ENCODE measurements around the gene GNB5. TPM values are rescaled to one million over a fixed set of nuclear protein-coding genes. Genes with fewer than 3 reads are reported as not detected.
A peak's percentile ranks its signal among the peaks of the same experiment; 100 is the strongest.

The GNB5 gene
- total RNA-seq, 1 donor from 2014 or later, result 25.6 TPM

DNA sequence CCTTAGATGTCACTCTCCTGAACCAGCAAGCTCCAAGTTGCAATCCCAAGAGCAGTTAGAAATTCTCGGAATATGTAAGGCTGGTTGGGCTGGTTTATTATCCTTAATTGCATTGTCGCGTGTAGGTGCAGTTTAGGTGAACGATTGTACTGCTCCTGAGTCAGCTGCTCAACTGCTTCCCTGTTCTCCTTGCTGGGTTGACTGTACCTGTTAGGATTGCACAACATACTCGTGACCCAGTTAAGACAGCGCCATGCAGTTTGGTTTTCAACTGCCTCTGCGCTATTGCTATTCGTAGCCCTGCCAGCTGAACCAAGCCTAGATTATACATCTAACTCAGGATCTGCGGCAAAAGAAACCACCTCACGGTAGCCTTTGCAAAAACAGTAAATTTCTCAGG lies 119.6 kb downstream of the GNB5 start:
- FAIRE-seq, result no peak
- H3K79me2 ChIP-seq (ENCODE audit: insufficient read depth, low read length), result no peaks in the 10 kb centered on the region

DNA sequence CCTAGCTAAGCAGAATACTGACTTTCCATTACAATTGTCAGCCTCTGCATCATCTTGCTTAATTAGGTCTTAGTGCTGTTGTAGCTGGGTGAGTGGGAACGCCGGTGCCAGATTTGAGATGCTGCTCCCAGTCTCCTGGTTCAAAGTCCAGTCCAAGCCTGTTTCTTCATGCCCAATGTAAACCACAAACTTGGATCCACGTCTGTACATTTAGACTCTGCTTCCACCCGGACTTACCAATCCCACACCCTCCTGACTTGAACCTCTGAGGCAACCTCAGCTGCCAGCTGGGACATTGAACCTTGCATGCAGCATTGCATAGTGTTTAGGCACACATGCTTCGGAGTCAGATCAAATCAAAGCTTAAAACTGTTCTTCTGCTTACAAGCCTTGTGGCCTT lies 121.6 kb downstream of the GNB5 start:
- Histone ChIP-seq H3K27ac (ENCODE audit: low read depth, low read length) (no peak overlapping the region), H3K4me3 (ENCODE audit: insufficient read depth, low read depth, low read length) (no peak overlapping the region), H4K20me1 (ENCODE audit: insufficient read depth, low read length) (no peaks in the 10 kb centered on the region), H3K9ac (ENCODE audit: low read length) (no peak overlapping the region), H3K4me1 (ENCODE audit: insufficient read depth, low read length) (no peaks in the 10 kb centered on the region), H3K79me2 (ENCODE audit: insufficient read depth, low read length) (no peaks in the 10 kb centered on the region), H2AFZ (ENCODE audit: low read depth, low read length) (no peak overlapping the region), H3K4me2 (ENCODE audit: low read length) (no peak overlapping the region), H3K36me3 (ENCODE audit: insufficient read depth, low read length) (no peaks in the 10 kb centered on the region), H3K9me3 (ENCODE audit: insufficient read depth, low read depth, low read length) (no peaks in the 10 kb centered on the region), H3K27me3 (ENCODE audit: insufficient read depth, low read length) (no peaks in the 10 kb centered on the region)
- Mint-ChIP-seq H3K27me3 (ENCODE audit: low read depth, unreplicated experiment) (no peaks in the 10 kb centered on the region), H3K36me3 (ENCODE audit: low read depth, unreplicated experiment) (peaks cover 9% of the 10 kb centered on the region), H3K27ac (ENCODE audit: unreplicated experiment) (no peak overlapping the region), H3K4me1 (ENCODE audit: low read depth, unreplicated experiment) (peaks cover 12% of the 10 kb centered on the region), H3K4me3 (ENCODE audit: unreplicated experiment) (no peak overlapping the region), H3K9me3 (ENCODE audit: unreplicated experiment) (no peaks in the 10 kb centered on the region)
- no peak for DNase-seq (ENCODE audit: low read depth)
- TF ChIP-seq EZH2 (IDR thresholded peaks at IDR 0.05; ENCODE audit: insufficient read depth, low read length), result no peak
- TF ChIP-seq, protein P1, sequence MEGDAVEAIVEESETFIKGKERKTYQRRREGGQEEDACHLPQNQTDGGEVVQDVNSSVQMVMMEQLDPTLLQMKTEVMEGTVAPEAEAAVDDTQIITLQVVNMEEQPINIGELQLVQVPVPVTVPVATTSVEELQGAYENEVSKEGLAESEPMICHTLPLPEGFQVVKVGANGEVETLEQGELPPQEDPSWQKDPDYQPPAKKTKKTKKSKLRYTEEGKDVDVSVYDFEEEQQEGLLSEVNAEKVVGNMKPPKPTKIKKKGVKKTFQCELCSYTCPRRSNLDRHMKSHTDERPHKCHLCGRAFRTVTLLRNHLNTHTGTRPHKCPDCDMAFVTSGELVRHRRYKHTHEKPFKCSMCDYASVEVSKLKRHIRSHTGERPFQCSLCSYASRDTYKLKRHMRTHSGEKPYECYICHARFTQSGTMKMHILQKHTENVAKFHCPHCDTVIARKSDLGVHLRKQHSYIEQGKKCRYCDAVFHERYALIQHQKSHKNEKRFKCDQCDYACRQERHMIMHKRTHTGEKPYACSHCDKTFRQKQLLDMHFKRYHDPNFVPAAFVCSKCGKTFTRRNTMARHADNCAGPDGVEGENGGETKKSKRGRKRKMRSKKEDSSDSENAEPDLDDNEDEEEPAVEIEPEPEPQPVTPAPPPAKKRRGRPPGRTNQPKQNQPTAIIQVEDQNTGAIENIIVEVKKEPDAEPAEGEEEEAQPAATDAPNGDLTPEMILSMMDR (IDR thresholded peaks at IDR 0.05; ENCODE audit: insufficient read depth, low read depth, low read length), result no peak
- no peak for FAIRE-seq

More for the DNA sequence above, 119.6 kb downstream of the GNB5 start:
- no peaks in the 10 kb centered on the region for H3K9me3 ChIP-seq (ENCODE audit: insufficient read depth, low read depth, low read length)
- Mint-ChIP-seq H3K9me3 (ENCODE audit: unreplicated experiment) (no peaks in the 10 kb centered on the region), H3K4me1 (ENCODE audit: low read depth, unreplicated experiment) (peaks cover 15% of the 10 kb centered on the region), H3K36me3 (ENCODE audit: low read depth, unreplicated experiment) (peaks cover 3% of the 10 kb centered on the region), H3K4me3 (ENCODE audit: unreplicated experiment) (no peak overlapping the region), H3K27ac (ENCODE audit: unreplicated experiment) (no peak overlapping the region), H3K27me3 (ENCODE audit: low read depth, unreplicated experiment) (no peaks in the 10 kb centered on the region)
- H2AFZ ChIP-seq (ENCODE audit: low read depth, low read length), result no peak overlapping the region
- H3K27ac ChIP-seq (ENCODE audit: low read depth, low read length), result no peak overlapping the region
- H3K27me3 ChIP-seq (ENCODE audit: insufficient read depth, low read length), result no peaks in the 10 kb centered on the region
- no peak overlapping the region for H3K4me2 ChIP-seq (ENCODE audit: low read length)
- DNase-seq (ENCODE audit: low read depth), result no peak
- H3K9ac ChIP-seq (ENCODE audit: low read length), result no peak overlapping the region
- no peaks in the 10 kb centered on the region for H3K36me3 ChIP-seq (ENCODE audit: insufficient read depth, low read length)
- no peak overlapping the region for H3K4me3 ChIP-seq (ENCODE audit: insufficient read depth, low read depth, low read length)
- no peak for TF ChIP-seq EZH2 (IDR thresholded peaks at IDR 0.05; ENCODE audit: insufficient read depth, low read length)
- TF ChIP-seq, protein P1 (IDR thresholded peaks at IDR 0.05; ENCODE audit: insufficient read depth, low read depth, low read length), result no peak
- H4K20me1 ChIP-seq (ENCODE audit: insufficient read depth, low read length), result no peaks in the 10 kb centered on the region
- H3K4me1 ChIP-seq (ENCODE audit: insufficient read depth, low read length), result peaks cover 2% of the 10 kb centered on the region

DNA sequence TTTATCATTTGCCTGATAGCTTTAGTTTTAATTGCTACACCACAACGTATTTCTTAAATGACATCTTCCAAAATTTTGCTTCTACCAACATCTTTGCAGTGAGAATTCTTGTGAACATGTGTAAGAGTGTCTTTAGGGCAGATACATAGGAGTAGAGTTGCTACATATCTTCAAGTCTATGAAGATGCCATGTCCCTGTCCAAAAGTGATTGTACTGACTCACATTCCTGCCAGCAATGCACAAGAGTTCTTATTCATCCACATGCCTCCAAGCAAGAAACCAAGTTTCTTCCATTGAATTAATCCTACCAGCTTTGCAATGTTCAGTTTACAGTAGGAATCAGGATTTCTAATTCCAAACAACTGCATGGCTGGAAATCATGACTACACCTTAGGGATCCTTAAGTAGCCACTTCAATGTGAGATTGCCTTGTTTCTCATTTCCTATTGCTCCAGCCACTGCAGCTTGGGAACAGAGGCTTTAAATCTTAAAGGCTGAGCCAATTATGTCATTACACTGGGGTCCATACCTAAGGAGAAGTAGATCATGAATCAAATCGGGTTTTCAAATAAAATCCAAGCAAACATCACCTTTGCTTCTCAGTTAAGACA lies 123.1 kb downstream of the GNB5 start:
- no peak for FAIRE-seq
- Mint-ChIP-seq H3K4me1 (ENCODE audit: low read depth, unreplicated experiment) (peaks cover 12% of the 10 kb centered on the region), H3K27me3 (ENCODE audit: low read depth, unreplicated experiment) (no peaks in the 10 kb centered on the region), H3K27ac (ENCODE audit: unreplicated experiment) (peak overlapping the region; percentile 22), H3K4me3 (ENCODE audit: unreplicated experiment) (no peak overlapping the region), H3K36me3 (ENCODE audit: low read depth, unreplicated experiment) (peaks cover 15% of the 10 kb centered on the region), H3K9me3 (ENCODE audit: unreplicated experiment) (no peaks in the 10 kb centered on the region)
- no peak for TF ChIP-seq EZH2 (IDR thresholded peaks at IDR 0.05; ENCODE audit: insufficient read depth, low read length)
- TF ChIP-seq, protein P1 (IDR thresholded peaks at IDR 0.05; ENCODE audit: insufficient read depth, low read depth, low read length), result no peak
- no peak for DNase-seq (ENCODE audit: low read depth)
- Histone ChIP-seq H3K4me3 (ENCODE audit: insufficient read depth, low read depth, low read length) (no peak overlapping the region), H3K4me1 (ENCODE audit: insufficient read depth, low read length) (no peaks in the 10 kb centered on the region), H3K27ac (ENCODE audit: low read depth, low read length) (no peak overlapping the region), H3K9me3 (ENCODE audit: insufficient read depth, low read depth, low read length) (no peaks in the 10 kb centered on the region), H4K20me1 (ENCODE audit: insufficient read depth, low read length) (no peaks in the 10 kb centered on the region), H3K4me2 (ENCODE audit: low read length) (no peak overlapping the region), H3K36me3 (ENCODE audit: insufficient read depth, low read length) (peaks cover 5% of the 10 kb centered on the region), H3K9ac (ENCODE audit: low read length) (no peak overlapping the region), H2AFZ (ENCODE audit: low read depth, low read length) (no peak overlapping the region), H3K79me2 (ENCODE audit: insufficient read depth, low read length) (no peaks in the 10 kb centered on the region), H3K27me3 (ENCODE audit: insufficient read depth, low read length) (no peaks in the 10 kb centered on the region)
